ENCODE data around the gene HIC2.
"Not testable (repeated sequence)": the region's sequence is repeated elsewhere in the genome, so short reads cannot be mapped to it uniquely, and the experiment has no call there.

DNA sequence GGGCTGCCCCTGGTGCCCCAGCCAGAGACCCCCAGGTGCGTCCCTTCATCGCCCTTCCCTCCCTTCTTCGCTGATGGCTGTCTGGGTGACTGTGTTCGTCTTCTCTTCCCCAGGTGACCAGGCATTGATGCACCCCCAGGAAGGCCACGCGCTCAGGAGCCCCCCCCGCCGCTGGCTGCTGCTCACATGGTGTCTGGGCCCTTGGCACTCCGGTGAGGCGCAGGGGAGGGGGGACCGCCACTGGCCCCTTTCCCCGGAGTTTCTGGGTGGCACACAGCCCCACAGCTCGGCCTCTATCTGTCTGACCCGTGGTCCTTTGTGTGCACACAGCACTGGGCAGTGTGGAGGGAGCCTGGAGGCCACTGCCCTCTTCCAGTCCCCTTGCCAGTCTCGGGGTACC lies 25.5 kb downstream of the HIC2 start:
- TF ChIP-seq, protein P1, sequence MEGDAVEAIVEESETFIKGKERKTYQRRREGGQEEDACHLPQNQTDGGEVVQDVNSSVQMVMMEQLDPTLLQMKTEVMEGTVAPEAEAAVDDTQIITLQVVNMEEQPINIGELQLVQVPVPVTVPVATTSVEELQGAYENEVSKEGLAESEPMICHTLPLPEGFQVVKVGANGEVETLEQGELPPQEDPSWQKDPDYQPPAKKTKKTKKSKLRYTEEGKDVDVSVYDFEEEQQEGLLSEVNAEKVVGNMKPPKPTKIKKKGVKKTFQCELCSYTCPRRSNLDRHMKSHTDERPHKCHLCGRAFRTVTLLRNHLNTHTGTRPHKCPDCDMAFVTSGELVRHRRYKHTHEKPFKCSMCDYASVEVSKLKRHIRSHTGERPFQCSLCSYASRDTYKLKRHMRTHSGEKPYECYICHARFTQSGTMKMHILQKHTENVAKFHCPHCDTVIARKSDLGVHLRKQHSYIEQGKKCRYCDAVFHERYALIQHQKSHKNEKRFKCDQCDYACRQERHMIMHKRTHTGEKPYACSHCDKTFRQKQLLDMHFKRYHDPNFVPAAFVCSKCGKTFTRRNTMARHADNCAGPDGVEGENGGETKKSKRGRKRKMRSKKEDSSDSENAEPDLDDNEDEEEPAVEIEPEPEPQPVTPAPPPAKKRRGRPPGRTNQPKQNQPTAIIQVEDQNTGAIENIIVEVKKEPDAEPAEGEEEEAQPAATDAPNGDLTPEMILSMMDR (IDR thresholded peaks at IDR 0.05) = not testable (repeated sequence)
- not testable (repeated sequence) for TF ChIP-seq POLR2A (IDR thresholded peaks at IDR 0.05)
